Measurements from ENCODE around the gene OSM.

DNA sequence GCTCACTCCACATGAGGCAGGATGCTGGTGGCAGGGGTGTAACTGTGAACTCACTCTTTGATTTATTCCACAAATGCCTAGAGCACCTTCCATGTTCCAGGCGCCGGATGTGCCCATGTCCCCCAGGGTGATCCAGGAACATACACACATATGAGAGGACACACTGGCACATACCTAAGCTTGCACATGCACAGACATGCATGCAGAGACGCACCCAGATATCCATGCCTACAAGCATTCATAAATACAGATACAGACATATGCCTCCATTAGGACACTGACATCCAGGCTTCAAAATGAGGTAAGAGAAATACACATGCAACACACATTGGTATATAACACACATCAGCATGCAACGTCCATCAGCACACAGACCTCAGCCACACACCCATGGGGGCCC lies 4.5 kb downstream of the OSM start:
- TF ChIP-seq, protein P1, sequence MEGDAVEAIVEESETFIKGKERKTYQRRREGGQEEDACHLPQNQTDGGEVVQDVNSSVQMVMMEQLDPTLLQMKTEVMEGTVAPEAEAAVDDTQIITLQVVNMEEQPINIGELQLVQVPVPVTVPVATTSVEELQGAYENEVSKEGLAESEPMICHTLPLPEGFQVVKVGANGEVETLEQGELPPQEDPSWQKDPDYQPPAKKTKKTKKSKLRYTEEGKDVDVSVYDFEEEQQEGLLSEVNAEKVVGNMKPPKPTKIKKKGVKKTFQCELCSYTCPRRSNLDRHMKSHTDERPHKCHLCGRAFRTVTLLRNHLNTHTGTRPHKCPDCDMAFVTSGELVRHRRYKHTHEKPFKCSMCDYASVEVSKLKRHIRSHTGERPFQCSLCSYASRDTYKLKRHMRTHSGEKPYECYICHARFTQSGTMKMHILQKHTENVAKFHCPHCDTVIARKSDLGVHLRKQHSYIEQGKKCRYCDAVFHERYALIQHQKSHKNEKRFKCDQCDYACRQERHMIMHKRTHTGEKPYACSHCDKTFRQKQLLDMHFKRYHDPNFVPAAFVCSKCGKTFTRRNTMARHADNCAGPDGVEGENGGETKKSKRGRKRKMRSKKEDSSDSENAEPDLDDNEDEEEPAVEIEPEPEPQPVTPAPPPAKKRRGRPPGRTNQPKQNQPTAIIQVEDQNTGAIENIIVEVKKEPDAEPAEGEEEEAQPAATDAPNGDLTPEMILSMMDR (IDR thresholded peaks at IDR 0.05), result no peak
- TF ChIP-seq POLR2A (IDR thresholded peaks at IDR 0.05), result no peak
- TF ChIP-seq POLR2AphosphoS5 (IDR thresholded peaks at IDR 0.05), result no peak
